HG02870 (cell line): ENCODE results near the gene SLC45A2.
"Not testable (repeated sequence)": the region's sequence is repeated elsewhere in the genome, so short reads cannot be mapped to it uniquely, and the experiment has no call there.

Experiments
- ATAC-seq: cut with Tn5 transposase; IDR thresholded peaks from one replicate; pipeline ENCODE4 v1.9.1; 2021; ENCODE audit warnings: mild to moderate bottlenecking, moderate library complexity; ENCODE audit not compliant: unreplicated experiment

Gene SLC45A2, protein sequence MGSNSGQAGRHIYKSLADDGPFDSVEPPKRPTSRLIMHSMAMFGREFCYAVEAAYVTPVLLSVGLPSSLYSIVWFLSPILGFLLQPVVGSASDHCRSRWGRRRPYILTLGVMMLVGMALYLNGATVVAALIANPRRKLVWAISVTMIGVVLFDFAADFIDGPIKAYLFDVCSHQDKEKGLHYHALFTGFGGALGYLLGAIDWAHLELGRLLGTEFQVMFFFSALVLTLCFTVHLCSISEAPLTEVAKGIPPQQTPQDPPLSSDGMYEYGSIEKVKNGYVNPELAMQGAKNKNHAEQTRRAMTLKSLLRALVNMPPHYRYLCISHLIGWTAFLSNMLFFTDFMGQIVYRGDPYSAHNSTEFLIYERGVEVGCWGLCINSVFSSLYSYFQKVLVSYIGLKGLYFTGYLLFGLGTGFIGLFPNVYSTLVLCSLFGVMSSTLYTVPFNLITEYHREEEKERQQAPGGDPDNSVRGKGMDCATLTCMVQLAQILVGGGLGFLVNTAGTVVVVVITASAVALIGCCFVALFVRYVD

DNA sequence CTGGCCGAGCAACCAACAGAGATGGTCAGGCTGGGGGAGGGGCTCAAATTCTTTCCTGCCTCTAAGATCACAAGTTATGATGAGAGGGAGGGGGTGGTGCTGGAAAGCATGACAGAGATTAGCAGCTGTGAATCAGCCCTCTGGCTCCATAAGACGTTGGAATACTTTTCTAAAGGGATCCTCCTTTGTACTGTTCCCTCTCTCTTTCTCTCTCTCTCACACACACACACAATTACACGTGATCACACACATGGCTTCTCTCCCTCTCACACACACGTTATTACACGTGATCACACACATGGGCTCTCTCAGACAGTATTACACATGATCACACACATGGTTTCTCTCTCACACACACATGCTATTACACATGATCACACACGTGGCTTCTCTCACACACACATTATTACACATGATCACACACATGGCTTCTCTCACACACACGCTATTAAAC lies at the start of gene SLC45A2:
TSS of gene SLC45A2 (minus strand) at position 23 of the 454 bp plus-strand sequence. CDS start 110 bp downstream, outside the sequence.
- no peak for ATAC-seq

DNA sequence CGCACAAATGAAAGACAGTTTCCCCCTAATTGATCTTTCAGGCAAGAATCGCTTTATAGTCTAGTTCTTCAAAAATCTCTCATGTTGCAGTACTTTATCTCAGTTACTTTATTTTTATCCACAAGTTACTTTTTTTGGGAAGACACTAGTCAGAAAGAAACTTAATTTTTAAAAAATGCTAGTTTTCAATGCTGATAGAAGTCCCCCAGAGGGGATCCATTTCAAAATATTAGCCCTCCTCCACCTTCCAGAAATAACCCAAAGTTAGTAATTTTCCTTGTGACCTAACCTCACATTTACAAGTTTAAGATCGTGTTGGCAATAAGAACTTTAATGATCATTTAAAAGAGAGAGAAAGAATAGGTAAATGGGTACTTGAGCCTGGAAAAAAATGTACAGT lies 47.5 kb upstream of the SLC45A2 start:
- no peak for ATAC-seq

DNA sequence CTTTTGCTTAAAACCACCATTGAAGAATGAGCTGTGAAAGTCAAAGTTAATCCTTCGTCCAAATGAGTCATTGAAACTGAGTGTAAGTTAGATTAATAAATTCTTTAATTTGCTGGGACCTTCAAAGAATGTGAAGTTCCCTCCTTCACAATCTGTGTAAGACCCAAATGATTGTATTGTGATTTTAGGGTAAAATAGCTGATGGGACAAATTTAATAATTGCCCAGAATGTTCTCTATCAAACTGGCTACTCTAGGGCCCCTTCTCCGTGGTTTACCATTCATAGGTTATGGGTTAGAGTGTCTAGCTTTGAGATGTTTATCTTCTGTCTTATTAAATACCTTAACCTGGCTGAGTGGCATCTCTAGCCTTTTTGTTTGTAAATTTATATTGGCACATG lies 46.6 kb upstream of the SLC45A2 start:
- no peak for ATAC-seq

DNA sequence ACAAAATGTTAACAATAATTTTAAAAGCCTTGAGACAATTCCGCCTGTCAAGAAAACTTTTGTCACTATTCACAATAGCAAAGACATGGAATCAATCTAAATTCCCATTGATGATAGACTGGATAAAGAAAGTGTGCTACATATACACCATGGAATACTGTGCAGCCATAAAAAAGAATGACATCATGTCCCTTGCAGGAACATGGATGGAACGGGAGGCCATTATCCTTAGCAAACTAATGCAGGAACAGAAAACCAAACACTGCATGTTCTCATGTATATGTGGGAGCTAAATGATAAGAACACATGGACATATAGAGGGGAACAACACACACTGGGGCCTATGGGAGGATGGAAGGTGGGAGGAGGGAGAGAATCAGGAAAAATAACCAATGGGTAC lies 46.1 kb upstream of the SLC45A2 start:
- not testable (repeated sequence) for ATAC-seq

DNA sequence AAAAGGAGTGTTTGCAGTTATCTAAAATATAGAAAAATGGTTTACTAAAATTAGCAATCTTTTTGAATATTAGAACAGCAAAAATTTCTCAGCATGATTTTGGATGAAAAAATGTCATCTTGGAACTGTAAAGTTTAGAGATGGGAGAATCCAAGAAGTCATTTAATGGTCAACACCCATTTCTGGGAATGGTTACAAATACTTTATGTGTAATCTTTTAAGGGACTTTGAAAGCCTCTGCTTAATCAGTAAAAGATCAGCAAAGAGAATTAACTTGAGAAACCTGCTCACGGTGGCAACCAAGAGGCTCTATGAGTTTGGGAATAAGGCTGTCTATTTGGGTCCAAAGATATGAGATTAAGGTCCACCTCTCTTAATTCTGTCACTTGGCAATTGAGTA lies 45.6 kb upstream of the SLC45A2 start:
- ATAC-seq, result no peak

DNA sequence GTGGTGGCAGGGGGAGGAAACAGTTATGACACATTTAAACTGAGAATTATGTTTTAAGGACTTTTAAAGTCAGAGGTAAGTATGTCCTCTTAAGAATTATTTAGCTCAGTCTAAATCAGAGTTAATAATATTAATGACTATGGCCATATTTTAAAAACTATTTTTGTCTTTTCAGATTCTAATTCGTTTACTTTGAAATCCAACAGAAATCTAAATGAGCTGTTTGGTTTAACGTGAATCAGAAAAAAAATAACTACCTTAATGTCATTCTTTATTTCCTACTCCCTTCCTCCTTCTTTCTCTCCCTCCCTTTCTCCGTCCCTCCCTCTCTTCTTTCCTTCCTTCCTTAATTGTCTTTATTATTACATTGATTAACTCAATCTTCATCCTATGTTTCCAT lies 43.9 kb upstream of the SLC45A2 start:
- ATAC-seq, result no peak

DNA sequence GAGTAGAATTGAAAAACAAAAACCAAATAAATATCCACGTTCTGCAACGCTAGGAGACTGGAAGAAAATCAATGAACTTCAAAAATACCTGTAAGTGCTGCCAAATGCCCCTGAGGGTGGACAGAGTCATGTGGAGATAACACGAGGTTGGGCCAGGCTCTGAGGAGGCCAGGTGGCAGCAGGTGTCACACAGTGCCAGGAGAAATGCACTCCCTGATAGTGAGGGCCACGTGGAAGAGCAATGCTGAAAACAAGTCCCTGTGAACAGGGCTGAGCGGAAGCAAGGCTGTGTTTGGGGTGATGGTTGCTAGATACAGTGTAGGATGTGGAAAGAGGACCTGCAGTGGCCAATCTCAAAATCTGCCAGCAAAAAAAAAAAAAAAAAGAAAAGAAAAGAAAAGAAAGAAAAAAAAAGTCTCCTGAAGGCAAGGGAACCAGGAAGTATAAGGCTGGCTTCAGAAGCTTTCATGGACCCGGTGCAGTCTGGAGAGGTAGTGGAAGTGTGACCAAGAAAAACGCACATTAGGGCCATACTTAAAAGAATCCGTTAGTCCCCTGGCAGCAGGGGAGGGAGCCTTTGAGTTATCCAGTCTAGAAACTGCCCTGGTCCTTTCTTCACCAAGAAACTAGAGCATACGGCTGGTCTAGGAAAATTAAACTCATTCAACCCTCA lies 41.7 kb upstream of the SLC45A2 start:
- no peak for ATAC-seq

DNA sequence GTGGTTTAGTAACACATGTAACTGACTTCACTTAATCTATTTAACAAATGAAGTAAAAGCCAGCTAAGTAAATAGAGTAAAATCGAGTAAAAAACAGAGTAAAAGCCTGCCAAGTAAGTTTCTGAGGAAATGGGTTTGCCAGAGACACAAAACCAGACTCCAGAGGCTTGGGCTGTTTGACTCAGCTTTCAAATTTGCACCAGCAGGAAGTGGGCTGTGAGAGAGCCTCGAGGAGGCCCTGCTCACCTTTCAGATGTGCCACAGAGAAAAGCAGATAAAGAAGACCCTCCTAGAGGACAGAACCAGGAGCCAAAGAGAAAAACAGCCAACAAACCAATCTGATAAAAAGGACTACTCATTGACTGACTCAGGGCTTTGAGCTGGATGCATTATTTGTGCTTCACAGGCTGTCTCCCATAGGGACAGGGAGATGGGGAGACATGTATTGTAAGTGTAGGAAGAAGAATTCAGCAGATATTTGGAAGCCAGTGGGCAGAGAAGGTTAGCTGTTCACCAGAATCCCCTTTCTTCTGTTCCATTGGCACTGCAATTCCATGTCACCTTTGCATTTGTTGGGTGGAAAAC lies 37.7 kb upstream of the SLC45A2 start:
- peak; percentile 97 for ATAC-seq

DNA sequence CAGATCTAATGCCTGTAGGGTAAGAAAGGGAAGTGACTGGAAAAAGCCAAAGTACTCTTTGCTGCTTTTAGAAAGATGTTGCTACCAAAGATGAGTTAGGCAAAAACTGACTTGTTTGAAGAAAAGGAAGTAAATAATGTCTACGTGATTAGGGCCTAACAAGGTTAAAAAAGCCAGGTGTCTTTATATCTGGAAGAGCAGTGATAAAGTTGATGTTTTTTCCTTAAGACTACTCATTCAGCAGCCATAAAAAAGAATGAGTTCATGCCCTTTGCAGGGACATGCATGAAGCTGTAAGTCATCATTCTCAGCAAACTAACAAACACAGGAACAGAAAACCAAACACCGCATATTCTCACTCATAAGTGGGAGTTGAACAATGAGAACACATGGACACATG lies 36.8 kb upstream of the SLC45A2 start:
- ATAC-seq, result no peak

DNA sequence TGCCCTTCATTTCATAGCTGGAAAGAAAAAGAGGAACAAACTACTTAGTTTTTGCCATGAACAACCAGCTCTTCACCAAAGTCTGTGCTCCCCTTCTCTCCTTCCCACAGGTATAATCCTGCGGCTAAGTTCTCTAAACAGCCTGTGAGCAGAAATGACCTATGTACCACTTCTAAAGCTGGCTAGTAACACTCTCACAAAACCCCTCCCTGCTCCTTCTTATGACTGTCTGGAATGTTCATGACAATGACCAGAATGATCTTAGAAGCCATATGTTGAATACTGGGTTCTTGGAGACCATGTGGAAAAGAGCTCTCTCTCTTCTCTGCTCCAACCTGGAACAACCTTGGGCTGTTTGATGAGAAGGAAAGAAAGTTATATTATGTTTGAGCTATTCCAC lies 36.2 kb upstream of the SLC45A2 start:
- ATAC-seq, result no peak

DNA sequence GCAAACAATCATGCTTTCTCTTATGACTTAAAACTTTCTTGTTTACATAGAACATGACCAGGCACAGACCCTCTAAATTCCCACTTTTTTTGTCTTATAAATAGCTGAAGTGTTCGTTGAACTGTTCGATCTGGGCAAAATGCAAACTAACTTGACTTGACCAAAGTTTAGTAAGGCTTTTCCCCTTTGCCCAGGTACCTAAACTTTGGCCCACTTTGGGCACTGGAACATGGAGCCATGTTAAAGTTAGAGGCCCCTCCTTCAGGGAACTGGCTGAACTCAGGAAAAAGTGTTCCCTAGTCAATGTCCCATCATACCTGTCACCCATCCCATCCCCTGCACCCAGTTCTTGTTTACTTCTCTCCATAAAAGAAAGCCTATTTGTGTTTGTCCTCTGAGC lies 32.8 kb upstream of the SLC45A2 start:
- no peak for ATAC-seq

DNA sequence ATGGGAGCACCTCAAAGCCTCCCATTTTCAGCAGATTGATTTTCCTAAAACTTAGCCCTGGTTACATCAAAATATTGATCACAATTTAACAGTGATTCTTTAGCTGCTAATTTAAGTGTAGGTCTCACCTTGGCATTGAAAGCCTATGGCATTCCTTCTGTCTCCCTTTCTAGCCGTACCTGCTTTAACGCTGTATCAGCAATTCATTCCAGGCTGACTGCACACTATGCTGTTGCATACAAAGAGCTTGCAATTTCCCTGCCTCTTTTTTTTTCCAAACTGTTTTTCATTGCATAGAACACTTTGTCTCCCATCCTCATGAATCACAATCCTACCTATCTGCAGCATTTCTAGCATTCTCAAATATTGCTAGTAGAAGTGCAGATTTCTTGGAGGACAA lies 32.3 kb upstream of the SLC45A2 start:
- ATAC-seq, result no peak

DNA sequence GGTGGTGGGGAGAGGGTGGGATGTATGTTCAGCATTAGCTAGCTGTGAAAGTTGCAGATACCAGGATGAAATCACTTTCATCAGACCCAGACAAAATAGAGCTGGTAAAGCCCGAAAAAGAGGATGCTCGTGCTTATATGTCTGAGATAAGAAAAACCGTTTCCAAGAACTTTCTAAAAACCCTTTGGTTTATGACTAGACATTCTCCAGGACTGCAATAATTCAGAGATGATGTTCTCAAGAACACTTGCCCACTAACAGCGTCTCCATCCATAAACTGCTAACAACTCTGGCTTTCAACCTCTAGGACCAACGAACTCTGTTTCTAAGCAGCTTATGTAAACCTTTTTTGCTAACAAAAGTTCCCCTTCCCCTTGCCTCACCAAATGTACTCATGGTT lies 31.7 kb upstream of the SLC45A2 start:
- no peak for ATAC-seq

DNA sequence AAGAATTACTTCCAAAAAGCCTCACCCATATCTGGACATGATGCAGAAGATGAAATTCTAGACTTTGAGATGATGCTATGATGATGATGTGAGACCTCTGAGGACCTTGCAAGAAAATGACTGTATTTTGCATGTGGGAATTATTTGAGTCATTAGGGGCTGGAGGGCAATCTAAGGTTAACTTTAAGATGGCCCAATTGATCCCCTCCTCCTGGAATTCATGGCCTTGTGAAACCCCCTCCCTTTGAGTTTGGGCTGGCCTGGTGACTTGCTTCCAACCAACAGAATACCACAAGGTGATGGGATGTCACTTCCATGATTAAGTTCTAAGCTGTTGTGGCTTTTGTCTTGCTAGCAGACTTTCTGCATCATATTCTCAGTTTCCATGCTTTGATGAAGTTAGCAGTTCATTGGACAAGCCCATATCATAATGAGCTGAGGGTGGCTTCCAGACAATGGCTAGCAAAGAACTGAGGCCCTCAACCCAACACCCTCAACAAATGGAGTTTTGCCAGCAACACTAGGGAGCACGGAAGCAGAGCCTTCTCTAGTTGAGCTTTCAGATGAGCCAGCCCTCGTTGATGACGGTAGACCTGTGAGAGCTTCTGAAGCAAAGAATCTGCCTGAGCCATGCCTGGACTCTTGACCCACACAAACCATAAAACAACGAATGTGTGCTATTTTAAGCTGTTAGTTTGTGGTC lies 30.8 kb upstream of the SLC45A2 start:
- ATAC-seq, result no peak

DNA sequence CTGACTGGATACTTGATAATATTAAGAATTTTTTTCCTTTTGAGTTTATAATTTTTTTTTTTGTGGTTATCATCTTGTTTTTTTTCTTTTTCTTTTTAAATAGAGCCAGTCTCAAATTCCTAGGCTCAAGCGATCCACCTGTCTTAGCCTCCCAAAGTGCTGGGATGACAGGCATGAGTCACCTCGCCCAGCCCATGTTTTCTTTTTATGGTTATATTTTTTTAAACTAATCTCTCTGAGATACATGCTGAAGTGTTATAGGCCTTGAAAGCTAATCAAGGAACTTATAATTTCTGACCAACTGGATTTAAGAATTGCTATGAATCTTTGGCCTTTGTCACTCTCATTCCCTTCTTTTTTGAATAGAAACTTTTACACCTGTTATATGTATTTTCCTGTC lies 30.1 kb upstream of the SLC45A2 start:
- ATAC-seq, result no peak

DNA sequence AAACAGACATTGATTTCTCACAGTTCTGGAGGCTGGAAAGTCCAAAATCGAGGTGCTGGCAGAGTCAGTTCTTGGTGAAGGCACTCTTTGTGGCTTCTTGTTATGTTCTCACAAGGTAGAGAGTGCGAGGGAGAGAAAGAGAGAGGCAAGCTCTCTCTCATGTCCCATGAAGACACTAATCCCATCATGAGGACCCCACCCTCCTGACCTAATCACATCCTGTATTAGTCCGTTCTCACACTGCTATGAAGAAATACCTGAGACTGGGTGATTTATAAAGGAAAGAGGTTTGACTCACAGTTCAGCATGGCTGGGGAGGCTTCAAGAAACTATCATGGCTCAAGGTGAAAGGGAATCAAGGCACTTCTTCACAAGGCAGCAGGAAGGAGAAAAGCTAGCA lies 29.1 kb upstream of the SLC45A2 start:
- ATAC-seq, result no peak

DNA sequence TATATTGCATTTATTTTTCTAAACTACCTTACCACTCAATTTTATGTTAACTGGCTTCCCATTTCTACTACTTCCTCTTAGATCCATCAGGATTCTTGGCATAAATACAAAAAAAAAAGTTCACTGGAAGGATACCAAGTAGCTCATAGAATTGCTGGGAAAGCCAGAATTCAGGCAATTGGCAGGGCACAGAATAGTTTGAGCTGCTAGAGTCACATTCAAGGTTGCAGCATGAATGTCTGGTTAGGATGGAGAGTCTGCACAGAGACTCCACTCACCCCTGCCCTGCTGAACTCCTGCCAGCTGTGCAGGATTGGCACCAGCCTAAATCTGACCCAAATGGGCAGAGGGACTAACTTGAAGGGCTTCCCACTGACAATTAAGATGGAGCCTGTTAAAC lies 28.3 kb upstream of the SLC45A2 start:
- no peak for ATAC-seq

DNA sequence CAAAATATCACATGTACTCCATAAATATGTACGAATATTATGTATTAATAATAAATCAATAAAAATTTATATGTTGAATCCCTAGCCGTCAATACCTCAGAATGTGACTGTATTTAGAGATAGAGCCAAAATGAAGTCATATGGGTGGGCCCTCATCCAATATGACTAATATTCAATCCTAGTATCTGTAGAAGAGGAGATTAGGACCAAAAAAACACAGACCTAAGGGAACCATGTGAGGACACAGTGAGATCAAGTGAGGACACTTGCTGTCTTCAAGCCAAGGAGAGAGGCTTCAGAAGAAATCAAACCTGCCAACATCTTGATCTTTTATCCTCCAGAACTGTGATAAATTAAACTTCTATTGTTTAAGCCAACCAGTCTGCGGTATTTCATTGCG lies 27.0 kb upstream of the SLC45A2 start:
- ATAC-seq, result no peak

DNA sequence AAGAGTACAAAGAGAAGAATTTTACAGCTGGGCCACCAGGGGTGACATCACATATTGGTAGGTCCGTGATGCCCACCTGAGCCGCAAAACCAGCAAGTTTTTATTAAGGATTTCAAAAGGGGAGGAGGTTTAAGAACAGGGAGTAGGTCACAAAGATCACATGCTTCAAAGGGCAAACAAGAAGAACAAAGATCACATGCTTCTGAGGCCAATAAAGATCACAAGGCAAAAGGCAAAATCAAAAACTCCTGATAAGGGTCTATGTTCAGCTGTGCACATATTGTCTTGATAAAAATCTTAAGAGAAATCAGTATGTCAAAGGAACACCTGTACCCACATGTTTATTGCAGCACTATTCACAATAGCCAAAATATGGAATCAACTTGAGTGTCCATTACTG lies 25.7 kb upstream of the SLC45A2 start:
- ATAC-seq, result not testable (repeated sequence)

DNA sequence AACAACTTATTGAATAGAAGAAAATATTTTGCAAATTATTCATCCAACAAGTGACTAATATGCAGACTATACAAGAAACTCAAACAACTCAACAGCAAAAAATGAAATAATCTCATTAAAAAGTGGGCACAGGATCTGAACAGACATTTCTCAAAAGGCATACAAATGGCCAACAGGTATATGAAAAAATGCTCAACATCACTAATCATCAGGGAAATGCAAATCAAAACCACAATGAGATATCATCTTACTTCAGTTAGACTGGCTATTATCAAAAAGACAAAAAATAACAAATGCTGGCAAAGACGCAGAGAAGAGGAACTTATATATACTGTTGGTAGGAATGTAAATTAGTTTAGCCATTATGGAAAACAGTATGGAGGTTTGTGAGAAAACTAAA lies 25.1 kb upstream of the SLC45A2 start:
- ATAC-seq, result no peak

DNA sequence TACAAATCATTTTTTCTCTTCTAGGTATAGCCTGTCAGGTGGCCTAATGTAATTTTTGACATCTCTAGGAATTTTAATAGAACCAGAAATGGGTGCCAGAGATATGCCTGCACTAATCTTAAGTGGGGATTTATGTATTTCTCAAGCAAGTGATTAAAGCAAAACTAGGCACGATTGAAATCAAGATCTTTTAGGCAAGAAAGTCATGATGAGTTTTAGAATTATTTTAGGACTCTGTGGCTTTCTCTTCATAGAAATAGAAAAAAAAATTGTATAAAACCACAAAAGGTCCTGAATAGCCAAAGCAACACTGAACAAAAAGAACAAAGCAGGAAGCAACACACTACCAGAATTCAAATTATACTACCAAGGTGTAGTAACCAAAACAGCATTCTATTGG lies 24.3 kb upstream of the SLC45A2 start:
- no peak for ATAC-seq
